Upper lobe of right lung (tissue), 1 donor: ENCODE results near the gene BICD2. TPM values are rescaled to one million over a fixed set of nuclear protein-coding genes. Genes with fewer than 3 reads are reported as not detected.
A peak's percentile ranks its signal among the peaks of the same experiment; 100 is the strongest.
"Not testable (repeated sequence)": the region's sequence is repeated elsewhere in the genome, so short reads cannot be mapped to it uniquely, and the experiment has no call there.

Source experiments
- ATAC-seq: fragments of 200-7000 bp; cut with Tn5 transposase; one replicate; pipeline ENCODE4 v1.9.1; 2020; ENCODE audit warnings: mild to moderate bottlenecking, moderate library complexity
- DNase-seq: peaks from one replicate; pipeline ENCODE4 v3.0.0-alpha.2; 2020
- H3K27ac ChIP-seq: fragments of 200-600 bp; one replicate; pipeline ENCODE4 v1.8.0; 2022
- H3K27me3 ChIP-seq: fragments of 200-600 bp; one replicate; pipeline ENCODE4 v1.8.0; 2022; ENCODE audit warnings: mild to moderate bottlenecking
- H3K36me3 ChIP-seq: fragments of 200-600 bp; one replicate; pipeline ENCODE4 v1.8.0; 2022
- H3K4me1 ChIP-seq: fragments of 200-600 bp; one replicate; pipeline ENCODE4 v1.8.0; 2022
- H3K4me3 ChIP-seq: fragments of 200-600 bp; one replicate; pipeline ENCODE4 v1.8.0; 2022; ENCODE audit warnings: mild to moderate bottlenecking
- H3K9me3 ChIP-seq: fragments of 200-600 bp; one replicate; pipeline ENCODE4 v1.8.0; 2022
- CTCF ChIP-seq: fragments of 200-600 bp; IDR thresholded peaks from one replicate; pipeline ENCODE4 v1.8.0; 2022; ENCODE audit warnings: antibody characterized with exemption
- intact Hi-C: fragments of 100-400 bp; cut with DNase I; formaldehyde crosslinking; loops from one replicate; pipeline ENCODE4 v1.11.0; 2022
- total RNA-seq: library from RNA; stranded (reverse); fragmentation: NEBNext Ultra II Directional; extraction: Animal tissue kit (Norgen Biotek cat#: 25700); gene quantifications from one replicate; pipeline ENCODE4 v1.2.1, GENCODE V29; 2021
- donor health status: DM: no; HTN: yes; CAD: no; lungs with severe emphysema.

Gene BICD2
- total RNA-seq, 1 donor from 2014 or later: 38.6 TPM

- peaks cover 25% of the 10 kb centered on the region for H3K4me1 ChIP-seq
- DNase-seq (no peak), ATAC-seq (no peak)
- no peak for TF ChIP-seq CTCF
- no peak overlapping the region for H3K27ac ChIP-seq
- intact Hi-C loops: no loop called here
- H3K36me3 ChIP-seq: no peaks in the 10 kb centered on the region
- H3K4me3 ChIP-seq: no peak overlapping the region
- H3K27me3 ChIP-seq: peaks cover 43% of the 10 kb centered on the region
- no peaks in the 10 kb centered on the region for H3K9me3 ChIP-seq
Measured at GRCh38 chr9:92804727-92805126, 40.1 kb upstream of the BICD2 start.

GRCh38 chr9:92798358-92798757 is 33.7 kb upstream of the BICD2 start:
- intact Hi-C loops: loop anchor here (10.0 kb wide), 1 partner anchor 664 kb away; no protein-coding TSS in a partner anchor

GRCh38 chr9:92796337-92796804 is 31.7 kb upstream of the BICD2 start:
- intact Hi-C loops: loop anchor here (10.0 kb wide), 1 partner anchor 662 kb away; no protein-coding TSS in a partner anchor
- not testable (repeated sequence) for H3K27ac ChIP-seq, H3K36me3 ChIP-seq, H3K9me3 ChIP-seq, DNase-seq, H3K4me1 ChIP-seq, ATAC-seq, H3K4me3 ChIP-seq
- peaks cover 24% of the 10 kb centered on the region for H3K27me3 ChIP-seq

More at GRCh38 chr9:92798358-92798757, 33.7 kb upstream of the BICD2 start:
- no peak for ATAC-seq
- no peaks in the 10 kb centered on the region for H3K36me3 ChIP-seq
- H3K27ac ChIP-seq: no peak overlapping the region
- no peaks in the 10 kb centered on the region for H3K4me1 ChIP-seq
- no peak for DNase-seq
- peaks cover 24% of the 10 kb centered on the region for H3K27me3 ChIP-seq
- no peak overlapping the region for H3K4me3 ChIP-seq
- H3K9me3 ChIP-seq: no peaks in the 10 kb centered on the region
- TF ChIP-seq CTCF: no peak

GRCh38 chr9:92795598-92796336 is 31.1 kb upstream of the BICD2 start:
- H3K36me3 ChIP-seq: no peaks in the 10 kb centered on the region
- intact Hi-C loops: loop anchor here (10.0 kb wide), 1 partner anchor 661 kb away; no protein-coding TSS in a partner anchor
- no peak overlapping the region for H3K4me3 ChIP-seq
- no peak overlapping the region for H3K27ac ChIP-seq
- peaks cover 24% of the 10 kb centered on the region for H3K27me3 ChIP-seq
- no peak for TF ChIP-seq CTCF
- H3K4me1 ChIP-seq: no peaks in the 10 kb centered on the region
- no peak for ATAC-seq
- DNase-seq: no peak
- no peaks in the 10 kb centered on the region for H3K9me3 ChIP-seq

- ATAC-seq (no peak), DNase-seq (no peak)
- H3K4me1 ChIP-seq: no peaks in the 10 kb centered on the region
- peaks cover 24% of the 10 kb centered on the region for H3K27me3 ChIP-seq
- no peak for TF ChIP-seq CTCF
- intact Hi-C loops: loop anchor here (10.0 kb wide), 1 partner anchor 660 kb away; no protein-coding TSS in a partner anchor
- H3K27ac ChIP-seq: no peak overlapping the region
- H3K9me3 ChIP-seq: no peaks in the 10 kb centered on the region
- H3K4me3 ChIP-seq: no peak overlapping the region
- H3K36me3 ChIP-seq: no peaks in the 10 kb centered on the region
Measured at GRCh38 chr9:92795000-92795399, 30.4 kb upstream of the BICD2 start.

GRCh38 chr9:92794426-92794825 is 29.8 kb upstream of the BICD2 start:
- Histone ChIP-seq H3K4me3 (no peak overlapping the region), H3K9me3 (no peaks in the 10 kb centered on the region), H3K27me3 (peaks cover 23% of the 10 kb centered on the region), H3K27ac (no peak overlapping the region), H3K36me3 (no peaks in the 10 kb centered on the region), H3K4me1 (no peaks in the 10 kb centered on the region)
- TF ChIP-seq CTCF: no peak
- intact Hi-C loops: loop anchor here (10.0 kb wide), 1 partner anchor 660 kb away; no protein-coding TSS in a partner anchor
- ATAC-seq (peak; percentile 37), DNase-seq (no peak)
